Heart right ventricle (tissue), 16 donors: ENCODE data around the gene GNAO1. TPM values are rescaled to one million over a fixed set of nuclear protein-coding genes. Genes with fewer than 3 reads are reported as not detected.

ENCODE experiments used
- ATAC-seq, 8 donors: fragments of 200-7000 bp; cut with Tn5 transposase; one replicate each; pipeline ENCODE4 v1.9.1; 2020; ENCODE audit warnings: mild to moderate bottlenecking in 8 of 8, moderate library complexity in 8 of 8, moderate number of reproducible peaks in 1 of 8
- DNase-seq, 2 donors: peaks; one replicate each; pipeline ENCODE4 v3.0.0-alpha.2; 2020
- H3K27ac ChIP-seq, 10 donors: fragments of 200-600 bp; sonication (generic) in 2 of 10; one replicate each; pipeline versions ENCODE4 v1.5.0 to v1.8.0; 2020 to 2022; ENCODE audit warnings: mild to moderate bottlenecking in 3 of 10
- H3K27me3 ChIP-seq, 7 donors: fragments of 200-600 bp; one replicate each; pipeline ENCODE4 v1.8.0; 2021 to 2022; ENCODE audit warnings: mild to moderate bottlenecking in 2 of 7
- H3K36me3 ChIP-seq, 9 donors: fragments of 200-600 bp; sonication (generic) in 1 of 9; one replicate each; pipeline versions ENCODE4 v1.5.0 to v1.8.0; 2020 to 2022; ENCODE audit warnings: mild to moderate bottlenecking in 2 of 9
- H3K4me1 ChIP-seq, 9 donors: fragments of 200-600 bp; sonication (generic) in 1 of 9; one replicate each; pipeline versions ENCODE4 v1.5.0 to v1.8.0; 2020 to 2022; ENCODE audit warnings: mild to moderate bottlenecking in 4 of 9
- H3K4me3 ChIP-seq, 10 donors: fragments of 200-600 bp; sonication (generic) in 2 of 10; one replicate each; pipeline versions ENCODE4 v1.5.0 to v1.8.0; 2020 to 2022; ENCODE audit warnings: mild to moderate bottlenecking in 7 of 10, moderate library complexity in 2 of 10
- H3K9me3 ChIP-seq, 11 donors: fragments of 200-600 bp in 10 of 11; sonication (generic) in 2 of 11; one replicate each; pipeline versions ENCODE4 v1.5.0 to v1.8.0; 2013 to 2022; ENCODE audit warnings: mild to moderate bottlenecking in 2 of 11, control low read depth in 1 of 11, moderate library complexity in 1 of 11
- CTCF ChIP-seq, 9 donors: fragments of 200-600 bp; sonication (generic) in 2 of 9; IDR thresholded peaks; one replicate each; pipeline versions ENCODE4 v1.5.0 to v1.8.0; 2021 to 2022; ENCODE audit warnings: antibody characterized with exemption in 9 of 9, mild to moderate bottlenecking in 5 of 9, moderate library complexity in 1 of 9
- WGBS, 2 donors: extraction: QIAGEN DNeasy Blood & Tissue Kit; methylation state at CpG; one replicate each; pipeline ENCODE4 v1.1.7; 2013; ENCODE audit warnings: inconsistent platforms in 1 of 2; 5-methylcytosine and 5-hydroxymethylcytosine counted together
- intact Hi-C, 10 donors: fragments of 100-400 bp; cut with DNase I; formaldehyde crosslinking; loops; one replicate each; pipeline versions ENCODE4 v1.11.1 to v1.14.2; 2022
- polyA plus RNA-seq, 2 donors: library from polyadenylated mRNA; stranded (reverse); fragments of 200-250 nt; gene quantifications; one replicate each; pipeline ENCODE4 v1.2.3, GENCODE V29; 2013
- total RNA-seq, 10 donors: library from RNA; stranded (reverse); fragmentation: NEBNext Ultra II Directional in 3 of 10; extraction: Animal tissue kit (Norgen Biotek cat#: 25700) in 3 of 10; gene quantifications; one replicate each; pipeline versions ENCODE4 v1.2.1 to v1.2.4, GENCODE V29; 2021 to 2023
- donor health status: Arrhythmogenic right ventricular cardiomyopathy.
- donor health status: ischemic (EF 13 %, LVEDD 7.1; RV severe dilation, severe dysfunction).
- donor health status: healthy with polysubstance abuse.
- donor health status: DM: no; HTN: yes; CAD: no.
- donor health status: DM: no; HTN: no; CAD: no.
- donor health status: ischemic (EF 25% LVEDD 6.9; RV normal size, moderate dysfunction).
- donor health status: ischemic (EF 25% LVEDD 5.7; RV mildly dilated, moderate dysfunction).
- donor health status: healthy.
- donor health status: DM: yes; HTN: yes; CAD: no.
- donor health status: Ischemic cardiomyopathy.
- donor health status: ischemic (EF 35%, LVEDD 5.7; RV mildly dilated, moderate dysfunction).
- donor health status: nonischemic (EF 11% LVEDD 7.7; RV severe dilation, severe dysfunction).
- donor health status: DM: yes; HTN: yes; CAD: no.
- donor health status: PGD.
- donor health status: ischemic (EF 29% LVEDD 5.4; RV normal size, mild dysfunction).
- donor health status: nonischemic (EF 23%, LVEDD 6.1; RV moderate dilation, normal function).

GNAO1 gene
- total and polyA plus RNA-seq, 12 donors, result 1.4 to 36.7 (median 13.5) TPM

GRCh38 chr16:56350491-56351405 is 159.5 kb downstream of the GNAO1 start:
- DNase-seq, result no peak
- 87 to 88% methylated on average over 22 of the region's 22 CpGs for WGBS, 2 donors
- H3K9me3 ChIP-seq, result no peaks in the 10 kb centered on the region
- no peak for ATAC-seq
- H3K4me3 ChIP-seq, result no peak overlapping the region
- peaks cover 0 to 5% (median 1%) of the 10 kb centered on the region in 9 donors for H3K4me1 ChIP-seq
- H3K27me3 ChIP-seq, result no peaks in the 10 kb centered on the region
- H3K36me3 ChIP-seq, result no peaks in the 10 kb centered on the region
- TF ChIP-seq CTCF (IDR thresholded peaks at IDR 0.05), result no peak
- intact Hi-C loops, result no loop called here
- H3K27ac ChIP-seq, result no peak overlapping the region

DNA sequence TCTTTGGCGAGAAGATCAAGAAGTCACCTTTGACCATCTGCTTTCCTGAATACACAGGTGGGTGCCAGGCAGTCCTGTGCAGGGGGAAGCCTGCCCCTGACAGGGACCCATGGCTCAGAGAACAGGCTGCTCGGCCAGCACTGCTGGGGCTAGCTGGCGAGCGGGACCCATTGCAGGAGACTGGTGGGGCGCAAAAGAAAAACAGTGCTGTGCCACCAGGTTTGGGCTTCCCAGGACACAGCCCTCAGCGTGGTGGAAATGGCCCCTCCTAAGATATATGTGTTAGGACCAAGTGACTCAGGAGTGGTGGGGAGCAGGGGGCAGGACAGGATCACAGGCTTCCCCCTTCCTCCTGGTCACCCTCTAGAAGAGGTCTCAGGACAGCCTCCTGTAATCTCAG is 160.2 kb downstream of the GNAO1 start:
- DNase-seq, result no peak
- no peak for TF ChIP-seq CTCF (IDR thresholded peaks at IDR 0.05)
- intact Hi-C loops, result no loop called here
- WGBS, 2 donors, result 92 to 96% methylated on average over 6 of the region's 6 CpGs
- Histone ChIP-seq H3K27me3 (no peaks in the 10 kb centered on the region), H3K9me3 (no peaks in the 10 kb centered on the region), H3K4me1 (peaks cover 0 to 12% (median 7%) of the 10 kb centered on the region in 9 donors), H3K4me3 (no peak overlapping the region), H3K27ac (no peak overlapping the region), H3K36me3 (no peaks in the 10 kb centered on the region)
- no peak for ATAC-seq

- TF ChIP-seq CTCF (IDR thresholded peaks at IDR 0.05), result no peak
- 91% methylated on average over 7 of the region's 7 CpGs for WGBS, 2 donors
- DNase-seq, result no peak
Measured at GRCh38 chr16:56352351-56353053, 161.2 kb downstream of the GNAO1 start.

GRCh38 chr16:56353054-56353921 is 162.0 kb downstream of the GNAO1 start:
- no peak for ATAC-seq
- Histone ChIP-seq H3K4me3 (no peak overlapping the region), H3K27me3 (no peaks in the 10 kb centered on the region), H3K27ac (no peak overlapping the region), H3K9me3 (no peaks in the 10 kb centered on the region), H3K4me1 (peaks cover 0 to 22% (median 13%) of the 10 kb centered on the region in 9 donors), H3K36me3 (no peaks in the 10 kb centered on the region)
- intact Hi-C loops, result no loop called here
- no peak for DNase-seq
- TF ChIP-seq CTCF (IDR thresholded peaks at IDR 0.05), result no peak
- WGBS, 2 donors, result 81 to 86% methylated on average over 15 of the region's 15 CpGs

More at GRCh38 chr16:56352351-56353053, 161.2 kb downstream of the GNAO1 start:
- Histone ChIP-seq H3K4me1 (peaks cover 0 to 21% (median 13%) of the 10 kb centered on the region in 9 donors), H3K36me3 (no peaks in the 10 kb centered on the region), H3K27ac (no peak overlapping the region), H3K9me3 (no peaks in the 10 kb centered on the region), H3K27me3 (no peaks in the 10 kb centered on the region), H3K4me3 (no peak overlapping the region)
- intact Hi-C loops, result no loop called here
- ATAC-seq, result no peak
